Activated naive CD8-positive, alpha-beta T cell treated with anti-CD3 and anti-CD28 coated beads, Interleukin-2, amount 50 U/mL, for 24 hours (primary cell): Measurements from ENCODE around the gene CEBPZOS.
"Not testable (repeated sequence)": the region's sequence is repeated elsewhere in the genome, so short reads cannot be mapped to it uniquely, and the experiment has no call there.

Experiments used
- ATAC-seq: fragments of 150-1000 bp; cut with Tn5 transposase; one replicate; pipeline ENCODE4 v1.10.0; 2021
- DNase-seq: peaks from one replicate; pipeline ENCODE4 v3.0.0; 2021
- H3K27ac Mint-ChIP-seq: one replicate; pipeline ENCODE4 v1.8.0; 2021; ENCODE audit warnings: mild to moderate bottlenecking, mixed read lengths
- H3K27me3 Mint-ChIP-seq: one replicate; pipeline ENCODE4 v1.8.0; 2021; ENCODE audit warnings: mixed read lengths
- H3K36me3 Mint-ChIP-seq: one replicate; pipeline ENCODE4 v1.8.0; 2021; ENCODE audit warnings: low read depth, mixed read lengths
- H3K4me1 Mint-ChIP-seq: one replicate; pipeline ENCODE4 v1.8.0; 2021; ENCODE audit warnings: mixed read lengths
- H3K4me3 Mint-ChIP-seq: one replicate; pipeline ENCODE4 v1.8.0; 2021; ENCODE audit warnings: mild to moderate bottlenecking, moderate library complexity, mixed read lengths
- H3K9me3 Mint-ChIP-seq: one replicate; pipeline ENCODE4 v1.8.0; 2021; ENCODE audit warnings: mixed read lengths

CEBPZOS gene

GRCh38 chr2:37205071-37205661 is 8.9 kb downstream of the CEBPZOS start:
- not testable (repeated sequence) for H3K4me3 Mint-ChIP-seq, ATAC-seq, H3K27me3 Mint-ChIP-seq, DNase-seq
- Mint-ChIP-seq H3K4me1 (peaks cover 42% of the 10 kb centered on the region), H3K9me3 (peaks cover 44% of the 10 kb centered on the region), H3K27ac (peak overlapping the region; percentile 24), H3K36me3 (peaks cover 95% of the 10 kb centered on the region)

GRCh38 chr2:37205689-37206341 is 9.5 kb downstream of the CEBPZOS start:
- ATAC-seq (no peak), DNase-seq (no peak)
- Mint-ChIP-seq H3K4me3 (no peak overlapping the region), H3K27ac (no peak overlapping the region), H3K9me3 (peaks cover 44% of the 10 kb centered on the region), H3K4me1 (peaks cover 35% of the 10 kb centered on the region), H3K36me3 (peaks cover 97% of the 10 kb centered on the region), H3K27me3 (no peaks in the 10 kb centered on the region)

- Mint-ChIP-seq H3K4me1 (peaks cover 26% of the 10 kb centered on the region), H3K36me3 (peaks cover 97% of the 10 kb centered on the region), H3K9me3 (peaks cover 44% of the 10 kb centered on the region)
- not testable (repeated sequence) for H3K27me3 Mint-ChIP-seq, ATAC-seq, H3K27ac Mint-ChIP-seq, H3K4me3 Mint-ChIP-seq, DNase-seq
These were observed 10.5 kb downstream of the CEBPZOS start for GRCh38 chr2:37206760-37207159.

GRCh38 chr2:37211212-37211611 is 14.9 kb downstream of the CEBPZOS start:
- H3K27ac Mint-ChIP-seq: no peak overlapping the region
- H3K27me3 Mint-ChIP-seq: no peaks in the 10 kb centered on the region

GRCh38 chr2:37211939-37212338 is 15.6 kb downstream of the CEBPZOS start:
- DNase-seq (no peak), ATAC-seq (no peak)
- peak overlapping the region; percentile 3 for H3K27ac Mint-ChIP-seq
- no peak overlapping the region for H3K4me3 Mint-ChIP-seq
- H3K27me3 Mint-ChIP-seq: no peaks in the 10 kb centered on the region
- peaks cover 15% of the 10 kb centered on the region for H3K4me1 Mint-ChIP-seq
- peaks cover 31% of the 10 kb centered on the region for H3K9me3 Mint-ChIP-seq
- H3K36me3 Mint-ChIP-seq: peaks cover 82% of the 10 kb centered on the region

More at GRCh38 chr2:37211212-37211611, 14.9 kb downstream of the CEBPZOS start:
- peaks cover 13% of the 10 kb centered on the region for H3K4me1 Mint-ChIP-seq
- peaks cover 35% of the 10 kb centered on the region for H3K9me3 Mint-ChIP-seq
- DNase-seq (no peak), ATAC-seq (no peak)
- no peak overlapping the region for H3K4me3 Mint-ChIP-seq
- peaks cover 84% of the 10 kb centered on the region for H3K36me3 Mint-ChIP-seq

- no peak for ATAC-seq
- Mint-ChIP-seq H3K27ac (peak overlapping the region; percentile 52), H3K9me3 (no peaks in the 10 kb centered on the region), H3K4me1 (peaks cover 6% of the 10 kb centered on the region), H3K27me3 (no peaks in the 10 kb centered on the region), H3K4me3 (no peak overlapping the region), H3K36me3 (peaks cover 64% of the 10 kb centered on the region)
- DNase-seq: no peak
These were observed 19.0 kb downstream of the CEBPZOS start for GRCh38 chr2:37215250-37215649.

GRCh38 chr2:37219046-37219445 is 22.8 kb downstream of the CEBPZOS start:
- H3K27ac Mint-ChIP-seq: no peak overlapping the region
- DNase-seq: no peak
- no peak for ATAC-seq
- H3K4me3 Mint-ChIP-seq: no peak overlapping the region
- peaks cover 65% of the 10 kb centered on the region for H3K36me3 Mint-ChIP-seq
- H3K9me3 Mint-ChIP-seq: no peaks in the 10 kb centered on the region
- H3K4me1 Mint-ChIP-seq: peaks cover 25% of the 10 kb centered on the region
- H3K27me3 Mint-ChIP-seq: no peaks in the 10 kb centered on the region

GRCh38 chr2:37223131-37223530 is 26.8 kb downstream of the CEBPZOS start:
- Mint-ChIP-seq H3K27me3 (no peaks in the 10 kb centered on the region), H3K27ac (no peak overlapping the region), H3K4me1 (peaks cover 52% of the 10 kb centered on the region), H3K9me3 (no peaks in the 10 kb centered on the region), H3K36me3 (peaks cover 77% of the 10 kb centered on the region), H3K4me3 (no peak overlapping the region)
- DNase-seq: no peak
- no peak for ATAC-seq

- no peak for DNase-seq
- Mint-ChIP-seq H3K4me3 (no peak overlapping the region), H3K27ac (no peak overlapping the region), H3K4me1 (peaks cover 60% of the 10 kb centered on the region), H3K36me3 (peaks cover 76% of the 10 kb centered on the region), H3K9me3 (no peaks in the 10 kb centered on the region), H3K27me3 (no peaks in the 10 kb centered on the region)
- no peak for ATAC-seq
These were observed 27.8 kb downstream of the CEBPZOS start for GRCh38 chr2:37224063-37224462.

- DNase-seq, H3K27me3 Mint-ChIP-seq, ATAC-seq, H3K9me3 Mint-ChIP-seq: not testable (repeated sequence)
- Mint-ChIP-seq H3K4me3 (peak overlapping the region; percentile 49), H3K27ac (peak overlapping the region; percentile 55), H3K4me1 (peaks cover 68% of the 10 kb centered on the region), H3K36me3 (peaks cover 74% of the 10 kb centered on the region)
These were observed 28.8 kb downstream of the CEBPZOS start for GRCh38 chr2:37225129-37225528.

GRCh38 chr2:37226863-37227262 is 30.6 kb downstream of the CEBPZOS start:
- Mint-ChIP-seq H3K36me3 (peaks cover 60% of the 10 kb centered on the region), H3K27me3 (no peaks in the 10 kb centered on the region), H3K4me3 (peak overlapping the region; percentile 5), H3K27ac (no peak overlapping the region), H3K9me3 (no peaks in the 10 kb centered on the region), H3K4me1 (peaks cover 69% of the 10 kb centered on the region)
- no peak for DNase-seq
- ATAC-seq: no peak

- Mint-ChIP-seq H3K36me3 (peaks cover 43% of the 10 kb centered on the region), H3K27ac (no peak overlapping the region), H3K4me3 (no peak overlapping the region), H3K9me3 (no peaks in the 10 kb centered on the region), H3K27me3 (no peaks in the 10 kb centered on the region), H3K4me1 (peaks cover 55% of the 10 kb centered on the region)
- ATAC-seq (no peak), DNase-seq (no peak)
These were observed 32.5 kb downstream of the CEBPZOS start for GRCh38 chr2:37228788-37229187.

GRCh38 chr2:37230581-37230980 is 34.3 kb downstream of the CEBPZOS start:
- peaks cover 43% of the 10 kb centered on the region for H3K4me1 Mint-ChIP-seq
- no peaks in the 10 kb centered on the region for H3K27me3 Mint-ChIP-seq
- H3K27ac Mint-ChIP-seq: no peak overlapping the region
- no peaks in the 10 kb centered on the region for H3K9me3 Mint-ChIP-seq
- no peak for DNase-seq
- peaks cover 39% of the 10 kb centered on the region for H3K36me3 Mint-ChIP-seq
- H3K4me3 Mint-ChIP-seq: no peak overlapping the region
- no peak for ATAC-seq

GRCh38 chr2:37231241-37232130 is 35.2 kb downstream of the CEBPZOS start, which contains the start of the genes CEBPZ and NDUFAF7:
TSS of gene CEBPZ (minus strand) at chr2:37231596. CDS start at chr2:37231567, 29 bp downstream.
TSS of gene NDUFAF7 (plus strand) at chr2:37231658. CDS start at chr2:37231706, 48 bp downstream.
- peak; percentile 90 for DNase-seq
- peak; percentile 97 for ATAC-seq
- Mint-ChIP-seq H3K4me3 (no peak within 1 kb of the TSS), H3K36me3 (peaks cover 39% of the 10 kb centered on the region), H3K9me3 (no peaks in the 10 kb centered on the region), H3K27ac (no peak within 1 kb of the TSS), H3K27me3 (no peaks in the 10 kb centered on the region), H3K4me1 (peaks cover 37% of the 10 kb centered on the region)
